Thyroid gland (tissue), 4 donors: ENCODE results near the gene KLF7.

Experiments used
- POLR2A ChIP-seq, 2 donors: fragments of 450-650 bp; IDR thresholded peaks; one replicate each; pipeline ENCODE4 v1.6.1; 2017; ENCODE audit warnings: antibody characterized with exemption in 2 of 2, mild to moderate bottlenecking in 2 of 2, moderate library complexity in 1 of 2
- TF ChIP-seq, protein P1 (sequence below), 6 experiments: fragments of 200-600 bp in 3 of 6; fragments of 450-650 bp in 3 of 6; sonication (generic) in 3 of 6; IDR thresholded peaks; one replicate each; pipeline ENCODE4 v1.5.1; 2016 to 2019; ENCODE audit warnings: antibody characterized with exemption in 6 of 6, mild to moderate bottlenecking in 2 of 6, inconsistent platforms in 1 of 6, moderate library complexity in 1 of 6

DNA sequence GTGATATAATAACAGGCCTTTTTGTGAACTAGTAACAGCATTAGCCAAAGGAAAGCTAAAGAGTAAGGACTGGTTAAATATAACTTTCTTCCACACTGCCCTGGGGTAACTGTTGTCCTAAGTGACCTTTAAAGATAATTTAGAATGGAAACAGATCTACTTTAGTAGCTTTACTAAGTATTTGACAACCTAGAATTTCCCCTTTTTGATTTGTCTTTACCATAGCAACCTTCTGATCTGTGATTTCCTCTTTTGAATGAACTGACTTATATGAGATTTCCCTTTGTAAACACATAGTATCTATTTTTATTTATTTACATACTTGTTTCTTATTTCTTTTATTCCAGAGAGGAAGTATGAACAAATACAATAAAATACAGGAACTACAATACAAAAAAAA is 10.5 kb upstream of the KLF7 start:
- TF ChIP-seq, protein P1, sequence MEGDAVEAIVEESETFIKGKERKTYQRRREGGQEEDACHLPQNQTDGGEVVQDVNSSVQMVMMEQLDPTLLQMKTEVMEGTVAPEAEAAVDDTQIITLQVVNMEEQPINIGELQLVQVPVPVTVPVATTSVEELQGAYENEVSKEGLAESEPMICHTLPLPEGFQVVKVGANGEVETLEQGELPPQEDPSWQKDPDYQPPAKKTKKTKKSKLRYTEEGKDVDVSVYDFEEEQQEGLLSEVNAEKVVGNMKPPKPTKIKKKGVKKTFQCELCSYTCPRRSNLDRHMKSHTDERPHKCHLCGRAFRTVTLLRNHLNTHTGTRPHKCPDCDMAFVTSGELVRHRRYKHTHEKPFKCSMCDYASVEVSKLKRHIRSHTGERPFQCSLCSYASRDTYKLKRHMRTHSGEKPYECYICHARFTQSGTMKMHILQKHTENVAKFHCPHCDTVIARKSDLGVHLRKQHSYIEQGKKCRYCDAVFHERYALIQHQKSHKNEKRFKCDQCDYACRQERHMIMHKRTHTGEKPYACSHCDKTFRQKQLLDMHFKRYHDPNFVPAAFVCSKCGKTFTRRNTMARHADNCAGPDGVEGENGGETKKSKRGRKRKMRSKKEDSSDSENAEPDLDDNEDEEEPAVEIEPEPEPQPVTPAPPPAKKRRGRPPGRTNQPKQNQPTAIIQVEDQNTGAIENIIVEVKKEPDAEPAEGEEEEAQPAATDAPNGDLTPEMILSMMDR (IDR thresholded peaks at IDR 0.05): no peak
- TF ChIP-seq POLR2A (IDR thresholded peaks at IDR 0.05): no peak
